ENCODE data around the gene TNNI3K.

DNA sequence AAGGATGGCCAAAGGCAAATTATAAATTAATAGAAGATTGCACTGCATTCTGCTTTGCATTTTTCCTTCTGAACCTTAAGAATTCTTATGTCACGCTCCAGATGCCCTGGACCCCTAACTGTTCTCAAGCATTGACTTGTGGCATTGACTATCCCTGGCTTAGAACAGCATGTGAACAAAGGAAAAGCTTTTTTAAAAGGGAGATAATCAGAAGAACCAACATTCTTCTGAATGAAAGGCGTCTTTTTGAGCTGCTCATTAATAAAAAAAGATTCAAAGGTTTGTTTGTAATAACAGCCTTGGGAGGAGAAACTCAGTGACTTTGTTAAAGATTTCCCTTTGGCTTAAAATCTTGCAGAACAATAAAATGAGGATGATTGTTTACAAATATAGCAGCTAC lies 105.5 kb downstream of the TNNI3K start:
- TF ChIP-seq, protein P1, sequence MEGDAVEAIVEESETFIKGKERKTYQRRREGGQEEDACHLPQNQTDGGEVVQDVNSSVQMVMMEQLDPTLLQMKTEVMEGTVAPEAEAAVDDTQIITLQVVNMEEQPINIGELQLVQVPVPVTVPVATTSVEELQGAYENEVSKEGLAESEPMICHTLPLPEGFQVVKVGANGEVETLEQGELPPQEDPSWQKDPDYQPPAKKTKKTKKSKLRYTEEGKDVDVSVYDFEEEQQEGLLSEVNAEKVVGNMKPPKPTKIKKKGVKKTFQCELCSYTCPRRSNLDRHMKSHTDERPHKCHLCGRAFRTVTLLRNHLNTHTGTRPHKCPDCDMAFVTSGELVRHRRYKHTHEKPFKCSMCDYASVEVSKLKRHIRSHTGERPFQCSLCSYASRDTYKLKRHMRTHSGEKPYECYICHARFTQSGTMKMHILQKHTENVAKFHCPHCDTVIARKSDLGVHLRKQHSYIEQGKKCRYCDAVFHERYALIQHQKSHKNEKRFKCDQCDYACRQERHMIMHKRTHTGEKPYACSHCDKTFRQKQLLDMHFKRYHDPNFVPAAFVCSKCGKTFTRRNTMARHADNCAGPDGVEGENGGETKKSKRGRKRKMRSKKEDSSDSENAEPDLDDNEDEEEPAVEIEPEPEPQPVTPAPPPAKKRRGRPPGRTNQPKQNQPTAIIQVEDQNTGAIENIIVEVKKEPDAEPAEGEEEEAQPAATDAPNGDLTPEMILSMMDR (IDR thresholded peaks at IDR 0.05), result no peak
- TF ChIP-seq POLR2A (IDR thresholded peaks at IDR 0.05), result no peak

Measured in thyroid gland (tissue), 4 donors.